ENCODE results near the gene CLASP1.

DNA sequence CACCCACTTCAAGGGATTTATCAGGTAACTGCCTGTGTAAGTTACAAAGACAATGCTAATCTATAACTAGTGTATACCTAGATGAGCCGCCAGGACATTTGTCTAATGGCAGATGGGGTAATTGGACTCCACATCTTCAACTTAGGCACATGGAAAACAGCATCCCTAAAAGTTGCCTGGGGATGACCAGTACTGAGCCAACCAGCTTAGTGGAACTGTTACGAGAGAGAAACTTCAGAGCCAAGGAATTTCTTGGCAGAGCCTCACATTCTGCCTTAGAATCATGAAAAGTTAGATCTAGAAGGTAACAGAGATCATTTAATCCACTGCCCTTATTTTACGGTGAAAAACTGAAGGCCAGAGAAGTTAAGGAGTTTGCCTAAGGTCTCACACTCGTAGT is 15.5 kb upstream of the CLASP1 start:
- TF ChIP-seq, protein P1, sequence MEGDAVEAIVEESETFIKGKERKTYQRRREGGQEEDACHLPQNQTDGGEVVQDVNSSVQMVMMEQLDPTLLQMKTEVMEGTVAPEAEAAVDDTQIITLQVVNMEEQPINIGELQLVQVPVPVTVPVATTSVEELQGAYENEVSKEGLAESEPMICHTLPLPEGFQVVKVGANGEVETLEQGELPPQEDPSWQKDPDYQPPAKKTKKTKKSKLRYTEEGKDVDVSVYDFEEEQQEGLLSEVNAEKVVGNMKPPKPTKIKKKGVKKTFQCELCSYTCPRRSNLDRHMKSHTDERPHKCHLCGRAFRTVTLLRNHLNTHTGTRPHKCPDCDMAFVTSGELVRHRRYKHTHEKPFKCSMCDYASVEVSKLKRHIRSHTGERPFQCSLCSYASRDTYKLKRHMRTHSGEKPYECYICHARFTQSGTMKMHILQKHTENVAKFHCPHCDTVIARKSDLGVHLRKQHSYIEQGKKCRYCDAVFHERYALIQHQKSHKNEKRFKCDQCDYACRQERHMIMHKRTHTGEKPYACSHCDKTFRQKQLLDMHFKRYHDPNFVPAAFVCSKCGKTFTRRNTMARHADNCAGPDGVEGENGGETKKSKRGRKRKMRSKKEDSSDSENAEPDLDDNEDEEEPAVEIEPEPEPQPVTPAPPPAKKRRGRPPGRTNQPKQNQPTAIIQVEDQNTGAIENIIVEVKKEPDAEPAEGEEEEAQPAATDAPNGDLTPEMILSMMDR (IDR thresholded peaks at IDR 0.05), result no peak
- no peak for TF ChIP-seq POLR2A (IDR thresholded peaks at IDR 0.05)
